Left renal pelvis (tissue), 4 donors: ENCODE results near the gene S100B. TPM values are rescaled to one million over a fixed set of nuclear protein-coding genes. Genes with fewer than 3 reads are reported as not detected.
"Not testable (repeated sequence)": the region's sequence is repeated elsewhere in the genome, so short reads cannot be mapped to it uniquely, and the experiment has no call there.

Experiments used
- DNase-seq, 4 donors: peaks; one replicate each; pipeline ENCODE4 v3.0.0-alpha.2; 2013; ENCODE audit warnings: low read depth in 4 of 4, low spot score in 3 of 4
- polyA plus RNA-seq, 4 donors: library from polyadenylated mRNA; unstranded; fragments of 120-200 nt; gene quantifications; one replicate each; pipeline ENCODE4 v1.2.1, GENCODE V29; 2013; ENCODE audit not compliant: insufficient read length in 4 of 4

The S100B gene
- polyA plus RNA-seq, 4 donors = 2.1 to 13.8 (median 9.8) TPM

DNA sequence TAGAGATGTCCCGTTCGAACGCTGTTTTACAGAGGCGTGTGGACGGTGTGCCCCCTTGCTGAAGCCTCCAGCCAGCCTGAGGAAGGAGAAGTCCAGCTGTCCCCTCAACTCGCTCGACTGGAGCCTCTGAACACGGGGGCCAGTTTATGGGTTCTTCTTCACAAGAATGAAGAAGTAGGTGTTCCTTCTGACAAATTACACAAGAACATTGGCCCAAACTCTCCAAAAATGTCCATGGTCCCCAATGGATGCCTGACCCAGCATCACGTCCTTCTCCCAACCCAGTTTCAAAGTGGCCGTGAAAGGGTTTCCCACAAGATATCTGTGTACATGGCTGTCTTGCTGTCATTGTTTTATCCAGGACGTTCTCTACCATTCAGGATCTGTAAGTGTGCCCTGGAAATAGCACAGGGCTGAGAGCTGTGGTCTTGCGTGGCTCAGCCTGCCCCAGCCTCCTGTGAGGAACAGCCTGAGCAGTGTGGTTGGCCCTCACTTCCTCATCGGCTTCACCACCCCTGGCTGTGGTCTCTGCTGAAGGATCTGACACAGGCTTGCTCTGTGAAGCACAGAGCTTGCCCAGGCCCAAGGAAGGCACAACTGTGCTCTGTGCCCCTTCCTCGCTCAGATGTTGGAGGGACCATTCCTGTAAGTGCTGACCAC lies 1.0 kb upstream of the S100B start:
- DNase-seq = no peak

DNA sequence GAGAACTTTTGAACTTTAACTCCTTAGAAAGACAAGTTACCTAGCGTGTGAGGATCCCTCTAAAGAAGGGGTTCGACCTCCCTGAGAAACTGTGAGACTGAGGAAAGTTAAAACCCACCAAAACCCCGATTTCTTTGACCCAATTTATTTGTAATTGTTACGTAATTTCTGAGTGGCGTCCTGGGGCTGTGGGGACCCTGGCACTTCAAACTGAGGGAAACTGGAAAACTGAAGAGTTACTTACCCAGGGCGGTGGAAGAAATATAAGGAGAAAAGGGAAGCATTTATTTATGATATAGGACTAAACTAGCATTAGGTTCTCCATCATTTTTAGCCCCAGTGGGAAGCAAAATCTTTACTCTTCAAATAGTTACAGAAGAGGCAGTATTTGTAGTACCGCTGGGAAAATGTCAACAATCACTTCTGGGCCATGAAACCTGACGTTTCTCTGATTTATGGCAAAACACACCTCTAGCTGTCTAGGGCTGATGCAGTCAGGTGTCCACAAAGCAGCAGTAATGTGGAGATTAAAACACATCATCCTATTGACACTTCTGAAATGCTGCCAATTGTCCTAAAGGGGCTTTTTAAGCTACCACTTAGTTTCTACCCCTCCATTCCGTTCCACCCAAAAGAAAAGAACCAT lies 430 bp downstream of the S100B start:
- no peak for DNase-seq

- no peak for DNase-seq
Observed at GRCh38 chr21:46603228-46603627, 1.7 kb downstream of the S100B start.

- no peak for DNase-seq
Observed at GRCh38 chr21:46600978-46601377, 3.9 kb downstream of the S100B start.

DNA sequence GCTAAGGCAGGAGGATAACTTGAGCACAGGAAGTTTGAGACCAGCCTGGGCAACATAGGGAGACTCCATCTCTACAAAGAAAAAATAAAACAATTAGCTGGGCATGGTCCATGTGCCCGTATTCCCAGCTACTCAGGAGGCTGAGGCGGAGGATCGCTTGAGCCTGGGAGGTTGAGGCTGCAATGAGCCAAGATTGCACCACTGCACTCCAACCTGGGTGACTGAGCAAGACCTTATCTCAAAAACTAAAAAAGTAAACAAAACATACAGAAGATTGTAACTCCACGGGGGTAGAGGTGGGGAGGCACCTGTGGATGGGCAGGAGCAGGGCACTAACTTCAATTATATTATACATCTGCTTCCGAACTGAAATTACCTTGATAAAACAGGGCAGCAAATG lies 4.6 kb downstream of the S100B start:
- no peak for DNase-seq

- peak in 3 of 4 donors; percentile 27 to 58 (median 40) for DNase-seq
Observed at GRCh38 chr21:46598581-46599572, 6.0 kb downstream of the S100B start.

DNA sequence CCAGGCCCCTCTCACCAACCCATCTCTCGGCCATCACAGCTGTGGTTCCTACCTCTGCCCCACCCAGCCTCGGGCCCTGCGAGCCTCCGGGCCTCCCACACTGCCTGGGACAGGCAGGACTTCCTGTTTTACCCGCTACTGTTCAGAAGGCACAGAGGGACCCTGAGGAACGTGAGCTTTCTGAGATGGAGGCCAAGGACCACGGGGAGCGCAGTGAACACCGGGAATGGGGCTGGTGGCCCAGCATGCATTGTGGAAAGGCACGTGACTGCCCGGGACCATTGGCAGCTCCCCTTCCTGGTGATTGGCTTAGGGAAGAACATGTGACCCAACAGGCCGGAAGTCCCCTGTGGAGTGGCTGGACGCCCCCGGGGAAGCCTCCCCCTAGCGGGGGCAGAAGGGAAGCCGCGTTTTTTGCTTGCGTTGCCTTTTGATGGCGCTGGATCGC lies 7.0 kb downstream of the S100B start:
- DNase-seq = no peak

DNA sequence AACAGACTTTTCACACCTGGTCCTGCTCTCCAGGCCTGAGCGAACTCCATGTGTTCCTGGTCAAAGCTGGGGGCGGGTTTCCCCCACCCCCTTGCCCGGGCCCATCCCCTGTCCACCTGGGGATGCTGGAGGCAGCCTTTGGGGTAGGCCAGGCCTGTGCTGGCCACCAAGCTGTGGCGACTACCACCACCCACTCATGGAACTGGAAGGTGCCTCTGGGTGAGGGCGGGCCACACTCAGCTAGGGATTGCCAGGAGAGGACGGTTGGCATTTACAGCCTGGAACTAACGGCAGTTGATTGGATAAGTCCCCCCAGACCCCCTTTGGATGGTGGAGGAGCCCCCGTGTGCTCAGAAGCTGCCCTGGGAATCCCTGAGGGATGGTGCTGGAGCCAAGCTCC lies 7.9 kb downstream of the S100B start:
- no peak for DNase-seq

DNA sequence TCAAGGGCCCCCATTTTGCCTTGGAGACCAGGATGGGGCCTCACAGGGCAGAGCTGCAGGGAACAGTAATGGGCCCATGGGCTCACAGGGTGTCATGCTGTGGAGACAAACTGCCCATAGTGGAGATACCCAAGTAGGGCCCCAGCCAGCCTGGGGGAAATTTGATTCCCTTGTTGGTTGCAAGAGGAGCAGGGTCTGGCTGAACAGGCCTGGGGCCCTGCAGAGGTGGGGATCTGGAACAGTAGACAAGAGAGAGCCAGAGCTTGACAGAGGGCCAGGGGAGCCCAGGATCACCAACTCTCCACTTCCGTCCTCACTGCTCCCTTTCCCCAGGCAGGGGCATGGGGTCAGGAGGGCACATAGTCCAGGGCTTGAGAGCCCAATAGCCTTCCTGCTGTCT lies 8.7 kb downstream of the S100B start:
- no peak for DNase-seq

- DNase-seq = no peak
Observed at GRCh38 chr21:46594276-46594675, 10.6 kb downstream of the S100B start.

GRCh38 chr21:46585191-46585953 lies 19.5 kb downstream of the S100B start:
- DNase-seq = no peak

DNA sequence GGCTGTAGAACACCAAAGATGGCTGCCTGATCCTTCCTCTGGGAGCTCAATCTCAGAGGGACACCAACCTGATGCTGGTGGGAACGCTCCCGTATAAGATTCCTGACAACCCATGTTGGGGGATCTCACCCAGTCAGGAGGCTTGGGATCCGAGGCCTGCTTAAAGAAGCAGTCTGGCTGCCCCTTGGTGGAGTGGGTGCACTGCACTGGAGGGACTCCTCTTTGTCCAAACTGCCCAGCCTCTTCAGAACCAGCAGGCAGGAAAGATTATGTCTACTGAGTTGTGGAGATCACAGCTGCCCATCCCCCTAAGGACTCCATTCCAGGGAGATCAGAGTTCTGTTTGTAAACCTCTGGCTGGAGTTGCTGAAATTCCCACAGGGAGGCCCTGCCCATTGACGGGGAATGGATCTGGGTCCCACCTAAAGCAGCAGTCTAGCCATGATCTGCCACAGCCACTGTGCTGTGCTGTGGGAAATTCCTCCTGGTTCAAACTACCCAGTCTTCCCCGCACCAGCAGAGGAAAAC lies 23.0 kb downstream of the S100B start:
- no peak for DNase-seq

DNA sequence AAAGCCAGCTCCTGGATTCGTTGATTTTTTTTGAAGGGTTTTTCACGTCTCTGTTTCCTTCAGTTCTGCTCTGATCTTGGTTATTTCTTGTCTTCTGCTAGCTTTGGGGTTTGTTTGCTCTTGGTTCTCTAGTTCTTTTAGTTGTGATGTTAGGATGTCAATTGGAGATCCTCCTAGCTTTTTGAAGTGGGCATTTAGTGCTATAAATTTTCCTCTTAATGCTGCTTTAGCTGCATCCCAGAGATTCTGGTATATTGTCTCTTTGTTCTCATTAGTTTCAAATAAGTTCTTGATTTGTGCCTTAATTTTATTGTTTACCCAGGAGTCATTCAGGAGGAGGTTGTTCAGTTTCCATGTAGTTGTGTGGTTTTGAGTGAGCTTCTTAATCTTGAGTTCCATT lies 25.5 kb downstream of the S100B start:
- DNase-seq = not testable (repeated sequence)

- DNase-seq = not testable (repeated sequence)
Observed at GRCh38 chr21:46577786-46578185, 27.1 kb downstream of the S100B start.

GRCh38 chr21:46572850-46573249 lies 32.0 kb downstream of the S100B start:
- DNase-seq = no peak

DNA sequence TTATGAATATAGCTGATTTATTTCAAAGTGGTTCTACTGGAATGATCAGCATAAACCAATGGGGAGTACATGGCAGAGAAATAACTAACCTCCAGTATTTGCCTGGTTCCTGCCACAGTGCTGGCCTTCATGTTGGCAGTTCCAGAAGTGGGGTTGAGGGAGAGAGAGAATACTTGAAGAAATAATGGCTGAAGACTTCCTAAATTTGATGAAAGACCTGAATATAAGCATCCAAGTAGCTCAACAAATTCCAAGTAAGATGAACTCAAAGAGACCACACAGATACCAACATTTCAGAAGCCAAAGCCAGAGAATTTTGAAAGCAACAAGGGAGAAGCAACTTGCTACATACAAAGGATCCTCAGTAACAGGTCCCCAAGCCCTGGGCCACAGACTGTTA lies 34.3 kb downstream of the S100B start:
- no peak for DNase-seq

DNA sequence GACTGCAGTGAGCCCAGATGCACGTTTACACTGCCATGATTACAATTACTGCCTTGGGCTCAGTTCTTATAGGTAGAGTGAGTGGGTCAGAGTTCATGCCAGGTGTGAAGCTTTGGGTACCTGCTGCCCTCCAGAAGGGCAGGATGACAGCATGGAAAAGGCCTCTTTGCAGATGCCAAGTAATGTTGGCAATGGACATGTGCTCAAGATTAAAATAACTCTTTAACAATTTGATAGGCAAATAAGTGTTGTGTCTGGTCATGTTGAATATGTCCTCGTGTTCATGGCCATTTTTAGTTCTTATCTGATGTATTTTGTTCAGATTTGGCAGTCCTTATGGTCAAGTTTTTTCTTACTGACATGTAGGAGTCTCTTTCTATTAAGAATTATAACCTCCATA lies 34.8 kb downstream of the S100B start:
- DNase-seq = no peak

DNA sequence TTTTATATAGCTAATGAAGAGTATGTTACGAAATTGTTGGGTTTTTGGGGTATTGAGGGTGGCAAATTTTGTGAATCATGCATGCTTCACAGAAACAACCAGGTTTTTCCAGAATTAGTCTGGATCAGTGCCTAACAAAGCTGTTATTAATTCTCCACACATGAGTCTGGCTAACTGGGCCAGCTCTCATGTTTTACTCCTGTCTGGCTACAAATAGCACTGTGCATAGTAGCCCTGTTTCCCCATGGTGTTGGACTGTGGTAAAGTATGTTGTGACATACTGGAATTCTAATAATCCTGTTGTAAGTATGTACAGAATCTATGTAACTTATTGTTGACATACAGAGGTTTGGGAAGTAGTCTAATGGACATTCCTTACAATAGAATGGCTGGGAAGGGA lies 35.8 kb downstream of the S100B start:
- no peak for DNase-seq

GRCh38 chr21:46568562-46568961 lies 36.3 kb downstream of the S100B start:
- no peak for DNase-seq

- DNase-seq = no peak
Observed at GRCh38 chr21:46567348-46567747, 37.5 kb downstream of the S100B start.
